DND-41 (cell line): ENCODE data around the gene CNR1.

Source experiments
- ATAC-seq: fragments of 200-7000 bp; cut with Tn5 transposase; 3 replicates; pipeline ENCODE4 v1.9.1; 2021; ENCODE audit warnings: low read depth; ENCODE audit not compliant: insufficient read depth
- DNase-seq: peaks from one replicate; pipeline ENCODE4 v3.0.0-alpha.2; 2020
- H2AFZ ChIP-seq: 2 replicates; pipeline ENCODE4 v1.6.0; 2012; ENCODE audit warnings: low read depth, low read length
- H3K27ac ChIP-seq: 2 replicates; pipeline ENCODE4 v1.5.1; 2012; ENCODE audit warnings: low read length, inconsistent platforms
- H3K27me3 ChIP-seq: fragments of 200-600 bp; sonication (generic); 2 replicates; pipeline ENCODE4 v1.6.0; 2012; ENCODE audit warnings: low read length, mild to moderate bottlenecking, inconsistent platforms; ENCODE audit not compliant: insufficient read depth, poor library complexity
- H3K36me3 ChIP-seq: 2 replicates; pipeline ENCODE4 v1.5.1; 2012; ENCODE audit warnings: low read length, inconsistent platforms; ENCODE audit not compliant: insufficient read depth
- H3K4me1 ChIP-seq: 2 replicates; pipeline ENCODE4 v1.5.1; 2012; ENCODE audit warnings: mild to moderate bottlenecking, low read length; ENCODE audit not compliant: insufficient read depth
- H3K4me2 ChIP-seq: 2 replicates; pipeline ENCODE4 v1.6.0; 2012; ENCODE audit warnings: mild to moderate bottlenecking, moderate library complexity, low read length, inconsistent platforms; ENCODE audit not compliant: insufficient read depth
- H3K4me3 ChIP-seq, 2 experiments: fragments of 200-600 bp in 1 of 2; shearing (Covaris generic) in 1 of 2; 2 replicates each; pipeline ENCODE4 v1.5.1; 2012 to 2016; ENCODE audit warnings: inconsistent platforms in 2 of 2, low read length in 2 of 2, mild to moderate bottlenecking in 2 of 2, low read depth in 1 of 2, moderate library complexity in 1 of 2
- H3K79me2 ChIP-seq: 2 replicates; pipeline ENCODE4 v1.6.0; 2012; ENCODE audit warnings: low read length, inconsistent platforms; ENCODE audit not compliant: insufficient read depth
- H3K9ac ChIP-seq: 2 replicates; pipeline ENCODE4 v1.6.0; 2012; ENCODE audit warnings: low read depth, mild to moderate bottlenecking, inconsistent platforms, low read length, moderate library complexity
- H3K9me3 ChIP-seq: 2 replicates; pipeline ENCODE4 v1.5.1; 2012; ENCODE audit warnings: low read length, moderate library complexity, mild to moderate bottlenecking, inconsistent platforms; ENCODE audit not compliant: insufficient read depth, severe bottlenecking
- H4K20me1 ChIP-seq: 2 replicates; pipeline ENCODE4 v1.6.0; 2012; ENCODE audit warnings: low read length; ENCODE audit not compliant: insufficient read depth
- EZH2 ChIP-seq: IDR thresholded peaks from 3 replicates; pipeline ENCODE4 v1.6.1; 2012; ENCODE audit warnings: borderline replicate concordance, low read depth, mild to moderate bottlenecking, moderate library complexity, low read length, inconsistent platforms; ENCODE audit not compliant: severe bottlenecking
- TF ChIP-seq, protein P1 (sequence below): IDR thresholded peaks from 2 replicates; pipeline ENCODE4 v1.5.1; 2012; ENCODE audit warnings: borderline replicate concordance, low read length, moderate library complexity, mild to moderate bottlenecking; ENCODE audit not compliant: poor library complexity, severe bottlenecking; ENCODE audit errors: extremely low read depth

The CNR1 gene

DNA sequence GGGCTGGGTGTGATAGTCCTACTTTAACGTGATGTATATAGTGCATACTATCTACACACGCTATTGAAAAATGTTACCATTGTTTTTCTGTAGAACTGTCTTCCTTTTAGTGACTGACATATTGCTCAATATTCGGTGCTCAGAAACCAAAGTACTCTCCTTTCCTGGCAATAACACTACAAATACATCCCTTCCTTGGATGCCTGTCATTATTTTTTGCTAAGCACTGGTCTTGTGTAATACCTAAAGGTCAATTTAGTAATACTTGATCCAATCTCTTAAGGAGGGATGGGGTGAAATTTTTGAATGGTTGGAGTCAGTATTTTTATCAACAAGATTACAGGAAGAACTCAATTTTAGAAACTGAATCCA lies 23.9 kb downstream of the CNR1 start:
- no peaks in the 10 kb centered on the region for H3K27me3 ChIP-seq
- no peak for TF ChIP-seq EZH2
- TF ChIP-seq, protein P1, sequence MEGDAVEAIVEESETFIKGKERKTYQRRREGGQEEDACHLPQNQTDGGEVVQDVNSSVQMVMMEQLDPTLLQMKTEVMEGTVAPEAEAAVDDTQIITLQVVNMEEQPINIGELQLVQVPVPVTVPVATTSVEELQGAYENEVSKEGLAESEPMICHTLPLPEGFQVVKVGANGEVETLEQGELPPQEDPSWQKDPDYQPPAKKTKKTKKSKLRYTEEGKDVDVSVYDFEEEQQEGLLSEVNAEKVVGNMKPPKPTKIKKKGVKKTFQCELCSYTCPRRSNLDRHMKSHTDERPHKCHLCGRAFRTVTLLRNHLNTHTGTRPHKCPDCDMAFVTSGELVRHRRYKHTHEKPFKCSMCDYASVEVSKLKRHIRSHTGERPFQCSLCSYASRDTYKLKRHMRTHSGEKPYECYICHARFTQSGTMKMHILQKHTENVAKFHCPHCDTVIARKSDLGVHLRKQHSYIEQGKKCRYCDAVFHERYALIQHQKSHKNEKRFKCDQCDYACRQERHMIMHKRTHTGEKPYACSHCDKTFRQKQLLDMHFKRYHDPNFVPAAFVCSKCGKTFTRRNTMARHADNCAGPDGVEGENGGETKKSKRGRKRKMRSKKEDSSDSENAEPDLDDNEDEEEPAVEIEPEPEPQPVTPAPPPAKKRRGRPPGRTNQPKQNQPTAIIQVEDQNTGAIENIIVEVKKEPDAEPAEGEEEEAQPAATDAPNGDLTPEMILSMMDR, result no peak
- no peak for DNase-seq
- no peaks in the 10 kb centered on the region for H3K4me1 ChIP-seq
- no peaks in the 10 kb centered on the region for H4K20me1 ChIP-seq
- no peaks in the 10 kb centered on the region for H3K79me2 ChIP-seq
- H3K4me2 ChIP-seq, result no peak overlapping the region
- no peaks in the 10 kb centered on the region for H3K9me3 ChIP-seq
- no peaks in the 10 kb centered on the region for H3K36me3 ChIP-seq
- no peak overlapping the region for H3K9ac ChIP-seq
- H3K27ac ChIP-seq, result no peak overlapping the region
- no peak for ATAC-seq
- no peak overlapping the region for H3K4me3 ChIP-seq
- no peak overlapping the region for H2AFZ ChIP-seq

DNA sequence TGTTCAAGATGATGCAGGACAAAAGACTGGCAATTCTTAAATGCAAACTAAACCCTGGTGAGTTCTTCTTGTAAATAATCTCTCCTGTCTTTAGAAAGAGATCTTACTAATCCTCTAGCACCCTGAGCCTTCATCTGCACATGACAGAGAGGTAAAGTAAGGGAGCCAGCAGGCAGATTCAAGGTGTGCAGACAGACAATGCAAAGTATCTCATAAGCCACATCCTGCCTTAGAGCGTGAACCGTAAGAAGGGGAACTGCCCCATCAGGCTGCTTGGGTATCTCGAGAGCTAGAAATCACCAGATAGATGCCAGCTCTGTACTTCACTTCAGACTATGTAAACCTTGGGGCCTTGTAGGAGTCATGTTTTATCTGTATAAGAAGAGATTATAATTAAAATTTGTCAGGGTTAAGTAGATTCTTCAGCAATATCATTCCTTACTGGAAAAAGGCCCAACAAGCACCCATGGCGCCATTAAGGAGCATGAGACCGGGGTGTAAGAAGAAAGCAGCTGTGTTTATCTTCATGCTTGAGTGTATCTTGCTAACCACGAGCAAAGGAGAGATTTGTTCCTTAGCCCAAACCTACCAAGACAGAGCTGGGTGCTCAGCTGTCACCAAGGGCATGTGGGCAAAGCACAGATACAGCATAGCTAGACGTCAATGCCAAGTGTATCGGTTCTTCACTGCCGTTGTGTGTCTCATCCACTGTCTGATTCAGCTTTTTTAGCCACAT lies 24.4 kb downstream of the CNR1 start:
- no peak for ATAC-seq
- Histone ChIP-seq H3K36me3 (no peaks in the 10 kb centered on the region), H3K4me1 (no peaks in the 10 kb centered on the region), H3K4me2 (no peak overlapping the region), H3K9ac (no peak overlapping the region), H3K9me3 (no peaks in the 10 kb centered on the region), H3K27me3 (no peaks in the 10 kb centered on the region), H4K20me1 (no peaks in the 10 kb centered on the region), H3K79me2 (no peaks in the 10 kb centered on the region), H3K27ac (no peak overlapping the region), H2AFZ (no peak overlapping the region), H3K4me3 (no peak overlapping the region)
- TF ChIP-seq, protein P1, result no peak
- no peak for TF ChIP-seq EZH2
- DNase-seq, result no peak

DNA sequence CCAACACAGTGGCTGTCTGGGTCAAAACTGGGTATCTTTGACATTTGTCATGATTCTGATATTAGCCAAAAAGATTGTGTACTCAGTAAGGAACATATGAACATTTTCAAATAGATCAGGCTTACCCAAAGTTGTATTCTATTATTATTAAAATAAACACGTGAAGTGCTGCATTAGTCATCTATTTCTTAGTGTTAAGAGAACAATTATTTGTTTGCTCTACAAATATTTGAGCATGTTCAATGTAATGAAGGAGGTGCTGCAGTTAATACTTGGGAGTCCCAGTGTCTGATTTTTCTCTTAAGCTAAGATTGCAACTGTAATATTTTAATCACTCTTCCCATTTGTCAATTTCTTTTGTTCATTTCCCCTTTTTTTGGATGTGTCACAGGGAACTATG lies 28.2 kb downstream of the CNR1 start:
- Histone ChIP-seq H3K4me1 (no peaks in the 10 kb centered on the region), H3K9ac (no peak overlapping the region), H3K36me3 (no peaks in the 10 kb centered on the region), H3K27ac (no peak overlapping the region), H3K27me3 (no peaks in the 10 kb centered on the region), H2AFZ (no peak overlapping the region), H3K79me2 (no peaks in the 10 kb centered on the region), H4K20me1 (no peaks in the 10 kb centered on the region), H3K4me3 (no peak overlapping the region), H3K4me2 (no peak overlapping the region), H3K9me3 (no peaks in the 10 kb centered on the region)
- ATAC-seq (no peak), DNase-seq (no peak)
- TF ChIP-seq EZH2, result no peak
- TF ChIP-seq, protein P1, result no peak
